ENCODE measurements around the gene PRSS2. TPM values are rescaled to one million over a fixed set of nuclear protein-coding genes. Genes with fewer than 3 reads are reported as not detected.
A peak's percentile ranks its signal among the peaks of the same experiment; 100 is the strongest.

Gene PRSS2
- total and polyA plus RNA-seq, 9 of the 15 experiments (the other 6 are each of a cell fraction or from before 2014, with no cell fraction given): 1.3 to 23.9 (median 3.8) TPM

DNA sequence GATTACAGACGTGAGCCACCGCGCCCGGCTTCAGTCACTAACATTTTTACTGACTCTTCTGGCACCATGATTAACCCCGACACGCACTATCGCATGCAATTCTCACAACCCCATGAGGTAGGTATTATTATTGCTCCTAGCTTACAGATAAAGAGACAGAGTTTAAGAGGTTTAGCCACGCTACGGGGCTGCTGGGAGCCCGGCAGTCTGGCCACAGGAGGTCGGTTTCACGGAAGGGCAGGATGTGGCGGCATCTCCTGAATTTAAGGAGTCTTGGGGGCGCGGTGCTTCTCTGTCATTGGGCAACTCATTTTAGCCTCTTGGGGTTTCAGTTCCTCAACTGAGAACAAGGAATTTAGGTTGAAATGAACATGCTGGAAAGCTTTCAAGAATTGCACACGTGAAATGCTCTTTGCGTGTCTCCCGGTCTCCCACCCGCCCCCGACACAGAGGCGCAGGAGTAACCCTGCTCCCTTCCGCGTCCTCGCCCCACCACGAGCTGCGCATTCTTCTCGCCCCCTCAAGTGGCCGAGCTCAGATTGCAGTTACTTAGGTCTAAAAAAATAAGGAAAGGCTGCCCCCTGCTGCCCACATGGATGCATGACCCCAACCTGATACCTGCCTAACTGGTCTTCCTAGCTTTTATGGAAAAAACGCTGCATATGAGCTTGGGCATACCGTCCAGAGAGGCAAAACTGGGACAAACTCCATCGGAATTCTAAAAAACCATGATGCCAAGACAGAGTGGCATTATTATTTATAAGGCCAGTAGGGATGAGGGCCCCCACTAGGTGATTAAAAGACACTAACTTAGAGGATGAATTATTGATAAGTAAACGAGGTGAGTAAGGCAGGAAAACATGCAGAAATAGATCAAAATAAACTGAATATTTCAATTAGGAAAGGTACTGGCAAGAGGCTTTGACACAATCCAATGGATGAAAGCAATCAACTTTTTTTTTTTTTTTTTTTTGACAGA is 12.4 kb downstream of the PRSS2 start (continued):
- TF ChIP-seq, protein P1, sequence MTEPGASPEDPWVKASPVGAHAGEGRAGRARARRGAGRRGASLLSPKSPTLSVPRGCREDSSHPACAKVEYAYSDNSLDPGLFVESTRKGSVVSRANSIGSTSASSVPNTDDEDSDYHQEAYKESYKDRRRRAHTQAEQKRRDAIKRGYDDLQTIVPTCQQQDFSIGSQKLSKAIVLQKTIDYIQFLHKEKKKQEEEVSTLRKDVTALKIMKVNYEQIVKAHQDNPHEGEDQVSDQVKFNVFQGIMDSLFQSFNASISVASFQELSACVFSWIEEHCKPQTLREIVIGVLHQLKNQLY (CRISPR knock-in tag; conservative IDR thresholded peaks at IDR 0.05): no peak
- no peak for TF ChIP-seq RBM15 (IDR thresholded peaks at IDR 0.05; ENCODE audit: insufficient read depth, low read length)
- no peak for TF ChIP-seq FOXK2 (conservative IDR thresholded peaks at IDR 0.05 in 1 of 2, IDR thresholded peaks at IDR 0.05 in 1 of 2; ENCODE audit: low read depth in 2 of 2)
- peak; percentile 48; the same call in 1 of the 2 replicates for TF ChIP-seq CREM (IDR thresholded peaks at IDR 0.05; ENCODE audit: low read depth)
- TF ChIP-seq ZC3H11A (IDR thresholded peaks at IDR 0.05; ENCODE audit: low read depth, low read length): 0 out of 2 replicates have a peak, but pooled peaks have one; percentile 6
- TF ChIP-seq YY1 (IDR thresholded peaks at IDR 0.05; ENCODE audit: borderline replicate concordance in 1 of 3, control insufficient read depth in 1 of 3, extremely low read depth in 1 of 3, insufficient read depth in 3 of 3, insufficient read length in 1 of 3, insufficient replicate concordance in 2 of 3, low read depth in 1 of 3, low read length in 2 of 3): peak in 2 of 3 experiments; percentile 46 to 50
- TF ChIP-seq KLF1 (tag; IDR thresholded peaks at IDR 0.05): no peak
- 0 out of 2 replicates have a peak, but pooled peaks have one; percentile 28 for TF ChIP-seq ZNF76 (CRISPR knock-in tag; IDR thresholded peaks at IDR 0.05; ENCODE audit: borderline replicate concordance)
- TF ChIP-seq, protein P2, sequence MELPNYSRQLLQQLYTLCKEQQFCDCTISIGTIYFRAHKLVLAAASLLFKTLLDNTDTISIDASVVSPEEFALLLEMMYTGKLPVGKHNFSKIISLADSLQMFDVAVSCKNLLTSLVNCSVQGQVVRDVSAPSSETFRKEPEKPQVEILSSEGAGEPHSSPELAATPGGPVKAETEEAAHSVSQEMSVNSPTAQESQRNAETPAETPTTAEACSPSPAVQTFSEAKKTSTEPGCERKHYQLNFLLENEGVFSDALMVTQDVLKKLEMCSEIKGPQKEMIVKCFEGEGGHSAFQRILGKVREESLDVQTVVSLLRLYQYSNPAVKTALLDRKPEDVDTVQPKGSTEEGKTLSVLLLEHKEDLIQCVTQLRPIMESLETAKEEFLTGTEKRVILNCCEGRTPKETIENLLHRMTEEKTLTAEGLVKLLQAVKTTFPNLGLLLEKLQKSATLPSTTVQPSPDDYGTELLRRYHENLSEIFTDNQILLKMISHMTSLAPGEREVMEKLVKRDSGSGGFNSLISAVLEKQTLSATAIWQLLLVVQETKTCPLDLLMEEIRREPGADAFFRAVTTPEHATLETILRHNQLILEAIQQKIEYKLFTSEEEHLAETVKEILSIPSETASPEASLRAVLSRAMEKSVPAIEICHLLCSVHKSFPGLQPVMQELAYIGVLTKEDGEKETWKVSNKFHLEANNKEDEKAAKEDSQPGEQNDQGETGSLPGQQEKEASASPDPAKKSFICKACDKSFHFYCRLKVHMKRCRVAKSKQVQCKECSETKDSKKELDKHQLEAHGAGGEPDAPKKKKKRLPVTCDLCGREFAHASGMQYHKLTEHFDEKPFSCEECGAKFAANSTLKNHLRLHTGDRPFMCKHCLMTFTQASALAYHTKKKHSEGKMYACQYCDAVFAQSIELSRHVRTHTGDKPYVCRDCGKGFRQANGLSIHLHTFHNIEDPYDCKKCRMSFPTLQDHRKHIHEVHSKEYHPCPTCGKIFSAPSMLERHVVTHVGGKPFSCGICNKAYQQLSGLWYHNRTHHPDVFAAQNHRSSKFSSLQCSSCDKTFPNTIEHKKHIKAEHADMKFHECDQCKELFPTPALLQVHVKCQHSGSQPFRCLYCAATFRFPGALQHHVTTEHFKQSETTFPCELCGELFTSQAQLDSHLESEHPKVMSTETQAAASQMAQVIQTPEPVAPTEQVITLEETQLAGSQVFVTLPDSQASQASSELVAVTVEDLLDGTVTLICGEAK (IDR thresholded peaks at IDR 0.05): no peak
- TF ChIP-seq, protein P2 (CRISPR knock-in tag; IDR thresholded peaks at IDR 0.05): no peak
- no peak for TF ChIP-seq ZBTB17 (CRISPR knock-in tag; IDR thresholded peaks at IDR 0.05)
- no peak for TF ChIP-seq TSC22D4 (tag; IDR thresholded peaks at IDR 0.05)
- TF ChIP-seq E2F3 (CRISPR knock-in tag; IDR thresholded peaks at IDR 0.05): no peak
- TF ChIP-seq PPARD (CRISPR knock-in tag; IDR thresholded peaks at IDR 0.05): no peak
- no peak for TF ChIP-seq ZZZ3 (IDR thresholded peaks at IDR 0.05)
- 0 out of 2 replicates have a peak, but pooled peaks have one; percentile 15 for TF ChIP-seq DIDO1 (tag; IDR thresholded peaks at IDR 0.05; ENCODE audit: low read depth)
- no peak for TF ChIP-seq GTF2E2 (tag; IDR thresholded peaks at IDR 0.05)

All from K562 (cell line).